Panc1 (cell line): ENCODE results near the gene PNKP. TPM values are rescaled to one million over a fixed set of nuclear protein-coding genes. Genes with fewer than 3 reads are reported as not detected.

Source experiments
- ATAC-seq: fragments of 200-7000 bp; cut with Tn5 transposase; 2 replicates; pipeline ENCODE4 v1.9.1; 2020; ENCODE audit warnings: mild to moderate bottlenecking, moderate library complexity
- BruUV-seq: library from RNA; stranded (reverse); fragments of 400-500 nt; replicated peaks from 2 replicates; lab custom pipeline; 2021; lab: Mats Ljungman, UMichigan
- CTCF ChIA-PET: fragments of 300-600 bp; sonication (Branson Sonifier 250); formaldehyde crosslinking; loops from one replicate; lab custom pipeline; 2022; ENCODE audit warnings: antibody characterized with exemption; lab: Charles Lee
- POLR2A ChIA-PET: fragments of 300-600 bp; sonication (Branson Sonifier 250); formaldehyde crosslinking; loops from one replicate; lab custom pipeline; 2022; ENCODE audit warnings: antibody characterized with exemption; lab: Charles Lee
- DNase-seq: peaks from one replicate; pipeline ENCODE4 v3.0.0-alpha.2; 2010; ENCODE audit warnings: low read depth, low spot score
- H3K27ac ChIP-seq: 2 replicates; pipeline ENCODE4 v1.5.1; 2011; ENCODE audit warnings: mild to moderate bottlenecking, low read length, inconsistent platforms
- H3K27me3 ChIP-seq: fragments of 200-500 bp; sonication (Bioruptor generic); 2 replicates; pipeline ENCODE4 v1.6.0; 2014; ENCODE audit warnings: low read length, inconsistent platforms; ENCODE audit not compliant: control insufficient read depth, insufficient read depth
- H3K36me3 ChIP-seq: fragments of 200-500 bp; sonication (Bioruptor generic); 2 replicates; pipeline ENCODE4 v1.5.1; 2014; ENCODE audit warnings: inconsistent platforms, mild to moderate bottlenecking, low read length, moderate library complexity; ENCODE audit not compliant: control insufficient read depth, insufficient read depth
- H3K4me1 ChIP-seq: 2 replicates; pipeline ENCODE4 v1.5.1; 2011; ENCODE audit warnings: inconsistent platforms, mild to moderate bottlenecking, low read length, moderate library complexity; ENCODE audit not compliant: control insufficient read depth, insufficient read depth
- H3K4me3 ChIP-seq, 2 experiments: 2 replicates each; pipeline ENCODE4 v1.5.1; 2011 to 2012; ENCODE audit warnings: low read depth in 2 of 2, low read length in 2 of 2, mild to moderate bottlenecking in 2 of 2, inconsistent platforms in 1 of 2, moderate library complexity in 1 of 2
- H3K9me3 ChIP-seq: fragments of 200-500 bp; sonication (Bioruptor generic); 2 replicates; pipeline ENCODE4 v1.5.1; 2014; ENCODE audit warnings: low read depth, mild to moderate bottlenecking, inconsistent platforms, low read length, moderate library complexity; ENCODE audit not compliant: control insufficient read depth, insufficient read depth
- CTCF ChIP-seq: fragments of 450-650 bp; IDR thresholded peaks from 2 replicates; pipeline ENCODE4 v1.5.1; 2017; ENCODE audit warnings: mild to moderate bottlenecking
- POLR2AphosphoS5 ChIP-seq: IDR thresholded peaks from 2 replicates; pipeline ENCODE4 v1.6.1; 2012; ENCODE audit warnings: mild to moderate bottlenecking, low read depth, low read length, moderate library complexity
- REST ChIP-seq, 2 experiments: IDR thresholded peaks; 2 replicates each; pipeline ENCODE4 v1.6.1; 2011 to 2012; ENCODE audit warnings: low read depth in 2 of 2, control low read depth in 1 of 2, low read length in 1 of 2, mild to moderate bottlenecking in 1 of 2, moderate library complexity in 1 of 2; ENCODE audit not compliant: insufficient read depth in 1 of 2
- SIN3A ChIP-seq: IDR thresholded peaks from 2 replicates; pipeline ENCODE4 v1.6.1; 2012; ENCODE audit warnings: low read depth, mild to moderate bottlenecking, low read length, moderate library complexity, borderline replicate concordance; ENCODE audit not compliant: insufficient read depth
- TCF7L2 ChIP-seq: IDR thresholded peaks from 2 replicates; pipeline ENCODE4 v1.6.1; 2011; ENCODE audit warnings: mild to moderate bottlenecking, low read depth, low read length, inconsistent platforms
- in situ Hi-C: cut with HindIII; loops from 2 replicates; pipeline ENCODE4 v1.10.0; 2016; ENCODE audit warnings: low sequenced_read_pairs, low pct_unique_long_range_greater_than_20kb
- intact Hi-C: fragments of 100-400 bp; cut with micrococcal nuclease; formaldehyde crosslinking; loops from one replicate; pipeline ENCODE4 v1.10.0; 2022; ENCODE audit not compliant: unreplicated experiment
- total RNA-seq: library from RNA; stranded (reverse); gene quantifications from one replicate; pipeline ENCODE4 v1.2.1, GENCODE V29; 2021; ENCODE audit not compliant: unreplicated experiment

PNKP gene
- total RNA-seq, 1 experiment from 2014 or later, result 76.7 TPM

GRCh38 chr19:49908480-49909420 is 41.4 kb upstream of the PNKP start:
- intact Hi-C loops (no loop called here), in situ Hi-C loops (no loop called here)
- TF ChIP-seq POLR2AphosphoS5 (no peak), SIN3A (no peak), CTCF (no peak), REST (IDR thresholded peaks at IDR 0.05; ENCODE audit: insufficient read depth in 1 of 2, low read depth in 2 of 2, low read length in 1 of 2) (no peak)
- H3K27me3 ChIP-seq, result no peaks in the 10 kb centered on the region
- H3K9me3 ChIP-seq, result no peaks in the 10 kb centered on the region
- DNase-seq (no peak), ATAC-seq (no peak)
- no peak overlapping the region for H3K4me3 ChIP-seq
- H3K4me1 ChIP-seq, result no peaks in the 10 kb centered on the region
- CTCF ChIA-PET, result no interaction called here
- POLR2A ChIA-PET, result no interaction called here
- no peak overlapping the region for H3K27ac ChIP-seq
- no TSS peak for BruUV-seq
- no peaks in the 10 kb centered on the region; the same call in 1 of the 2 replicates for H3K36me3 ChIP-seq

- H3K27ac ChIP-seq, result no peak overlapping the region
- no peaks in the 10 kb centered on the region for H3K4me1 ChIP-seq
- CTCF ChIA-PET, result no interaction called here
- DNase-seq (no peak), ATAC-seq (no peak)
- no peaks in the 10 kb centered on the region for H3K9me3 ChIP-seq
- TF ChIP-seq CTCF (no peak), REST (IDR thresholded peaks at IDR 0.05; ENCODE audit: insufficient read depth in 1 of 2, low read depth in 2 of 2, low read length in 1 of 2) (no peak), SIN3A (no peak), POLR2AphosphoS5 (no peak), TCF7L2 (no peak)
- no peaks in the 10 kb centered on the region; the same call in 1 of the 2 replicates for H3K36me3 ChIP-seq
- intact Hi-C loops (no loop called here), in situ Hi-C loops (no loop called here)
- H3K4me3 ChIP-seq, result no peak overlapping the region
- no TSS peak for BruUV-seq
- POLR2A ChIA-PET, result no interaction called here
- no peaks in the 10 kb centered on the region for H3K27me3 ChIP-seq
These were observed 40.5 kb upstream of the PNKP start for GRCh38 chr19:49907745-49908446.
